HepG2 (cell line): ENCODE data around the gene RPL39. TPM values are rescaled to one million over a fixed set of nuclear protein-coding genes. Genes with fewer than 3 reads are reported as not detected.

Experiments used
- FIP1L1 ChIP-seq: fragments of 200-400 bp; formaldehyde crosslinking; IDR thresholded peaks from 2 replicates; pipeline ENCODE4 v1.6.1; 2018; ENCODE audit warnings: low read depth, mild to moderate bottlenecking, low read length, moderate library complexity, borderline replicate concordance; ENCODE audit not compliant: insufficient read depth
- GATAD2A ChIP-seq: IDR thresholded peaks from 2 replicates; pipeline ENCODE4 v1.6.1; 2016
- GFI1 ChIP-seq: sonication (generic); formaldehyde crosslinking; IDR thresholded peaks from 2 replicates; pipeline ENCODE4 v1.5.0; 2020; ENCODE audit warnings: missing genetic modification reagents, mild to moderate bottlenecking, borderline replicate concordance
- KDM2A ChIP-seq: sonication (generic); formaldehyde crosslinking; IDR thresholded peaks from 2 replicates; pipeline ENCODE4 v1.4.0; 2020; ENCODE audit warnings: low read depth, missing genetic modification reagents, borderline replicate concordance
- KLF16 ChIP-seq, 2 experiments: sonication (generic) in 1 of 2; formaldehyde crosslinking in 1 of 2; IDR thresholded peaks; 2 replicates each; pipeline versions ENCODE4 v1.6.1 to v1.8.0; 2016 to 2023; ENCODE audit warnings: missing genetic modification reagents in 2 of 2, missing compliant biosample characterization in 1 of 2
- MTF2 ChIP-seq: sonication (generic); formaldehyde crosslinking; IDR thresholded peaks from 2 replicates; pipeline ENCODE4 v1.5.0; 2020; ENCODE audit warnings: missing genetic modification reagents, borderline replicate concordance
- MXD1 ChIP-seq: sonication (generic); formaldehyde crosslinking; IDR thresholded peaks from 2 replicates; pipeline ENCODE4 v1.4.0; 2020; ENCODE audit warnings: mild to moderate bottlenecking, missing genetic modification reagents
- PCBP2 ChIP-seq: fragments of 200-400 bp; formaldehyde crosslinking; optimal IDR thresholded peaks from 2 replicates; pipeline ENCODE3; 2018; ENCODE audit warnings: low read length, low read depth; ENCODE audit not compliant: poor library complexity, severe bottlenecking
- RARA ChIP-seq: IDR thresholded peaks from 2 replicates; pipeline ENCODE4 v1.6.1; 2016; ENCODE audit warnings: missing genetic modification reagents, missing compliant biosample characterization
- SNRNP70 ChIP-seq: fragments of 200-400 bp; formaldehyde crosslinking; IDR thresholded peaks from 2 replicates; pipeline ENCODE4 v1.6.1; 2017; ENCODE audit warnings: mild to moderate bottlenecking, low read depth, low read length, moderate library complexity
- SOX6 ChIP-seq, 2 experiments: fragments of 450-650 bp in 1 of 2; sonication (generic) in 1 of 2; formaldehyde crosslinking in 1 of 2; IDR thresholded peaks; 2 replicates each; pipeline versions ENCODE4 v1.4.0 to v1.6.1; 2017 to 2020; ENCODE audit warnings: antibody characterized with exemption in 1 of 2, mild to moderate bottlenecking in 1 of 2, missing genetic modification reagents in 1 of 2
- ZFP36L2 ChIP-seq: sonication (generic); formaldehyde crosslinking; IDR thresholded peaks from 2 replicates; pipeline ENCODE4 v1.4.0; 2020; ENCODE audit warnings: missing genetic modification reagents
- ZFP91 ChIP-seq: sonication (generic); formaldehyde crosslinking; IDR thresholded peaks from 2 replicates; pipeline ENCODE4 v1.9.0; 2022; ENCODE audit warnings: missing genetic modification reagents, mild to moderate bottlenecking, borderline replicate concordance
- ZNF205 ChIP-seq: IDR thresholded peaks from 2 replicates; pipeline ENCODE4 v1.6.1; 2018; ENCODE audit warnings: missing biosample characterization, missing genetic modification reagents
- polyA plus RNA-seq, 8 experiments: library from polyadenylated mRNA; depleted of rRNA in 3 of 8; stranded (reverse) in 7 of 8; unstranded in 1 of 8; fragments of >200 nt; fragmentation: Illumina TruSeq in 4 of 8; extraction: Trizol in 4 of 8; gene quantifications; 2 replicates each; pipeline versions ENCODE4 v1.2.1 to v1.2.3, GENCODE V29; 2011 to 2016; ENCODE audit warnings: low read depth in 4 of 8, missing spikeins in 1 of 8, mixed read lengths in 1 of 8; ENCODE audit not compliant: insufficient read depth in 1 of 8
- total RNA-seq, 5 experiments: library from RNA; depleted of rRNA; stranded (reverse); fragments of >200 nt; fragmentation: Illumina TruSeq; extraction: Trizol; gene quantifications; 2 replicates each; pipeline ENCODE4 v1.2.3, GENCODE V29; 2016; ENCODE audit warnings: low read depth in 1 of 5
- TF ChIP-seq, protein P1 (sequence below): sonication (generic); formaldehyde crosslinking; IDR thresholded peaks from 2 replicates; pipeline ENCODE4 v1.9.0; 2021; ENCODE audit warnings: missing genetic modification reagents, borderline replicate concordance
- TF ChIP-seq, protein P2 (sequence below): IDR thresholded peaks from 2 replicates; pipeline ENCODE4 v1.6.1; 2012; ENCODE audit warnings: low read length, improper control_type of control experiment
- TF ChIP-seq, protein P3 (sequence below): sonication (generic); formaldehyde crosslinking; IDR thresholded peaks from 2 replicates; pipeline ENCODE4 v1.4.0; 2020; ENCODE audit warnings: missing genetic modification reagents

RPL39 gene
- total and polyA plus RNA-seq, 2 of the 13 experiments (the other 11 are each of a cell fraction or from before 2014, with no cell fraction given), result 2,312 to 3,547 TPM

- TF ChIP-seq MXD1 (CRISPR knock-in tag) (no peak), PCBP2 (no peak), ZFP91 (CRISPR knock-in tag) (no peak; the same call in 1 of the 2 replicates), ZFP36L2 (CRISPR knock-in tag) (no peak), KLF16 (CRISPR knock-in tag; IDR thresholded peaks at IDR 0.05) (peak in 1 of 2 experiments; percentile 36; a peak in 1 of 4 replicates), KDM2A (peak; percentile 22; the same call in 1 of the 2 replicates), FIP1L1 (no peak), SNRNP70 (no peak), MTF2 (CRISPR knock-in tag) (no peak), GFI1 (CRISPR knock-in tag) (0 out of 2 replicates have a peak, but pooled peaks have one; percentile 46), RARA (no peak), GATAD2A (0 out of 2 replicates have a peak, but pooled peaks have one; percentile 24), SOX6 (IDR thresholded peaks at IDR 0.05) (no peak), SOX6 (CRISPR knock-in tag; IDR thresholded peaks at IDR 0.05) (no peak; the same call in none of the 2 replicates), ZNF205 (CRISPR knock-in tag) (no peak)
- TF ChIP-seq, protein P1, sequence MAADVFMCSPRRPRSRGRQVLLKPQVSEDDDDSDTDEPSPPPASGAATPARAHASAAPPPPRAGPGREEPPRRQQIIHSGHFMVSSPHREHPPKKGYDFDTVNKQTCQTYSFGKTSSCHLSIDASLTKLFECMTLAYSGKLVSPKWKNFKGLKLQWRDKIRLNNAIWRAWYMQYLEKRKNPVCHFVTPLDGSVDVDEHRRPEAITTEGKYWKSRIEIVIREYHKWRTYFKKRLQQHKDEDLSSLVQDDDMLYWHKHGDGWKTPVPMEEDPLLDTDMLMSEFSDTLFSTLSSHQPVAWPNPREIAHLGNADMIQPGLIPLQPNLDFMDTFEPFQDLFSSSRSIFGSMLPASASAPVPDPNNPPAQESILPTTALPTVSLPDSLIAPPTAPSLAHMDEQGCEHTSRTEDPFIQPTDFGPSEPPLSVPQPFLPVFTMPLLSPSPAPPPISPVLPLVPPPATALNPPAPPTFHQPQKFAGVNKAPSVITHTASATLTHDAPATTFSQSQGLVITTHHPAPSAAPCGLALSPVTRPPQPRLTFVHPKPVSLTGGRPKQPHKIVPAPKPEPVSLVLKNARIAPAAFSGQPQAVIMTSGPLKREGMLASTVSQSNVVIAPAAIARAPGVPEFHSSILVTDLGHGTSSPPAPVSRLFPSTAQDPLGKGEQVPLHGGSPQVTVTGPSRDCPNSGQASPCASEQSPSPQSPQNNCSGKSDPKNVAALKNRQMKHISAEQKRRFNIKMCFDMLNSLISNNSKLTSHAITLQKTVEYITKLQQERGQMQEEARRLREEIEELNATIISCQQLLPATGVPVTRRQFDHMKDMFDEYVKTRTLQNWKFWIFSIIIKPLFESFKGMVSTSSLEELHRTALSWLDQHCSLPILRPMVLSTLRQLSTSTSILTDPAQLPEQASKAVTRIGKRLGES (CRISPR knock-in tag), result no peak
- TF ChIP-seq, protein P2, sequence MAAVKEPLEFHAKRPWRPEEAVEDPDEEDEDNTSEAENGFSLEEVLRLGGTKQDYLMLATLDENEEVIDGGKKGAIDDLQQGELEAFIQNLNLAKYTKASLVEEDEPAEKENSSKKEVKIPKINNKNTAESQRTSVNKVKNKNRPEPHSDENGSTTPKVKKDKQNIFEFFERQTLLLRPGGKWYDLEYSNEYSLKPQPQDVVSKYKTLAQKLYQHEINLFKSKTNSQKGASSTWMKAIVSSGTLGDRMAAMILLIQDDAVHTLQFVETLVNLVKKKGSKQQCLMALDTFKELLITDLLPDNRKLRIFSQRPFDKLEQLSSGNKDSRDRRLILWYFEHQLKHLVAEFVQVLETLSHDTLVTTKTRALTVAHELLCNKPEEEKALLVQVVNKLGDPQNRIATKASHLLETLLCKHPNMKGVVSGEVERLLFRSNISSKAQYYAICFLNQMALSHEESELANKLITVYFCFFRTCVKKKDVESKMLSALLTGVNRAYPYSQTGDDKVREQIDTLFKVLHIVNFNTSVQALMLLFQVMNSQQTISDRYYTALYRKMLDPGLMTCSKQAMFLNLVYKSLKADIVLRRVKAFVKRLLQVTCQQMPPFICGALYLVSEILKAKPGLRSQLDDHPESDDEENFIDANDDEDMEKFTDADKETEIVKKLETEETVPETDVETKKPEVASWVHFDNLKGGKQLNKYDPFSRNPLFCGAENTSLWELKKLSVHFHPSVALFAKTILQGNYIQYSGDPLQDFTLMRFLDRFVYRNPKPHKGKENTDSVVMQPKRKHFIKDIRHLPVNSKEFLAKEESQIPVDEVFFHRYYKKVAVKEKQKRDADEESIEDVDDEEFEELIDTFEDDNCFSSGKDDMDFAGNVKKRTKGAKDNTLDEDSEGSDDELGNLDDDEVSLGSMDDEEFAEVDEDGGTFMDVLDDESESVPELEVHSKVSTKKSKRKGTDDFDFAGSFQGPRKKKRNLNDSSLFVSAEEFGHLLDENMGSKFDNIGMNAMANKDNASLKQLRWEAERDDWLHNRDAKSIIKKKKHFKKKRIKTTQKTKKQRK, result no peak
- TF ChIP-seq, protein P3, sequence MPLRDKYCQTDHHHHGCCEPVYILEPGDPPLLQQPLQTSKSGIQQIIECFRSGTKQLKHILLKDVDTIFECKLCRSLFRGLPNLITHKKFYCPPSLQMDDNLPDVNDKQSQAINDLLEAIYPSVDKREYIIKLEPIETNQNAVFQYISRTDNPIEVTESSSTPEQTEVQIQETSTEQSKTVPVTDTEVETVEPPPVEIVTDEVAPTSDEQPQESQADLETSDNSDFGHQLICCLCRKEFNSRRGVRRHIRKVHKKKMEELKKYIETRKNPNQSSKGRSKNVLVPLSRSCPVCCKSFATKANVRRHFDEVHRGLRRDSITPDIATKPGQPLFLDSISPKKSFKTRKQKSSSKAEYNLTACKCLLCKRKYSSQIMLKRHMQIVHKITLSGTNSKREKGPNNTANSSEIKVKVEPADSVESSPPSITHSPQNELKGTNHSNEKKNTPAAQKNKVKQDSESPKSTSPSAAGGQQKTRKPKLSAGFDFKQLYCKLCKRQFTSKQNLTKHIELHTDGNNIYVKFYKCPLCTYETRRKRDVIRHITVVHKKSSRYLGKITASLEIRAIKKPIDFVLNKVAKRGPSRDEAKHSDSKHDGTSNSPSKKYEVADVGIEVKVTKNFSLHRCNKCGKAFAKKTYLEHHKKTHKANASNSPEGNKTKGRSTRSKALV (CRISPR knock-in tag), result peak; percentile 39; the same call in 1 of the 2 replicates
Observed at GRCh38 chrX:119791437-119792231, at the start of gene RPL39 (continued).
